ENCODE measurements around the gene FABP6.

The FABP6 gene

DNA sequence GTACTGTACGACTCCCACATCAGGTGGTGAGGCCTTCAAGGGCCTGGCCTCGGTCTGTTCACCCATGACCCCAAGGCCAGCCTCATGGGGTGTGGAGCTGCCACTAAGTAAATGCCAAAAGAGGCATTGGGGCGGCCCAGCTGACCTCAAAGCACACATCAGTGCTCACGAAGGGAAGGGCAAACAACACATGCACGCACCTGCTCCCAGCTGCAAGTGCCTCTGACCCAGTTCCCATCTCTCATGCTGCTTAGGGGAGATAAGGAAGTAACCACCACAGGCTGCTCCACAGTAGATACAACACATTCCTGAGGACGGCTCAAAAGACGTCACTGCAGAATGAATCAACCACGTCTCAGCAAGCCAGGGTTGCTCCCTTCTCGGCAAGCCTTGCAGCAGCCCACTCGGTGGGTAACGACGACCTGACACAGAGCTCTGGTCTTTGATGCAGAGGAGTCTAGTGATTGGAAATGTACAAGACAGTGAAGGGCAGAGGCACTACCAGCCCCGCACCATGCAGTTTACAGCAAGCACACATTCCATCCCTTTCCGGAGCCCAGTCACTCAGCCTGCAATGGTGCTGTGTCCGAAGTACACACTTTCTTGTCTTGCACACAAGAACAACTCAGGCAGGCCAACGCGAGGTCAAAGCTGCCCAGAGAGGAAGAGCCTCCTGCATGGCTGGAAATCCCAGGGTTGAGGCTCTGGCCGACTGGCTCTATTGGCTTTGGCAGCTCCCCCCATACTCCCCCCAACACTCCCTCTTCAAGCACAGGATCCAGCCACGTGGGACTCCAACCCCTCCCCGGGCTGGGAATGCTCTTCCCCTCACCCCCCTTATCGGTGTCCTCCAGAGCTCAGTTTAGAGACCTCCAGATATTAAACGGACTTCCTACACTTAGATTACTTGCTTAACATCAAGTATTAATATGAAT, 31.8 kb downstream of the FABP6 start:
- DNase-seq (ENCODE audit: low read depth in 1 of 2, low spot score in 1 of 2): no peak

DNA sequence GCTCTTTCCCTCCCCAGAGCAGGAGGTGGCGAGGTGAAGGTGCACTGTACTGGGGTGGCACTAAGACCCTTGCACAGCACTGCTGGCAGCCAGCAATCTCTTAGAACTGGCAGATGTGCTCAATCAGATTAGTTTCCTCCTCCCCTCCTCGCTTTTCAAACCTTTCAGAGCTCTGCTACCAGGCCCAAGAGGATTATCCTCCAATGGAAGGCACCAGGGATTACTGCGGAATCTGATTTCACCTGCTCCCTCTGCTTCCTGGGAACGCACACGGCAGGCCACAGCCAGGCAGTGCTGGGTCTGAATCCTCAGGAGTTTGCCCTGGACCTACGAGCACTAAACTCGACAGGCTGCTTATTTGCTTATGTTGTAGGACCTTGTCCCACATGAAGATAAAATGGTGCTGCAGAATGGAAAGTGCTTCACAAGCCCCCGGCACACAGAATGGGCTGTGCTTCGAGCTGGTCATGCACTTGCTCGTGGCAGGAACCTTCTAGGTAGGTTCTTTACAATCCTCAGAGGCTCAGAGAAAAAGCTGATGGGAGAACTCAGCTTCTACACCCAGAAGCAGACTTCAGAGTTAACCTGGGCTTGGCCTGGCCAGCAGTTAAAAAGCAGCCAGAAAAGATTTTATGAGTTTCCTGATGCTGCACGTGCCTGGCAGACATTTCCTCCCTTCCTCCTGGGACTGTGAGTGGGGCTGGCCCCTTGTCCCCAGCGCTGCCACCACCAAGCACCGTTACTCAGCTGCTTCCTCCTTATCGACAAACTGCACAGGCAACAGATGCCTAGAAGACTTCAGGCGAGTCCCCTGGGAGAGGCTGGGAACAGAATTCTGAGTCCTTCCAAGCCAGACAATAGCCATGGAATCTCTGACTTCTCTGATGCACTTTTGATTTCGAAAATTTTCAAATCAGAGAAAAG, 33.1 kb downstream of the FABP6 start:
- DNase-seq (ENCODE audit: low read depth in 1 of 2, low spot score in 1 of 2): no peak

DNA sequence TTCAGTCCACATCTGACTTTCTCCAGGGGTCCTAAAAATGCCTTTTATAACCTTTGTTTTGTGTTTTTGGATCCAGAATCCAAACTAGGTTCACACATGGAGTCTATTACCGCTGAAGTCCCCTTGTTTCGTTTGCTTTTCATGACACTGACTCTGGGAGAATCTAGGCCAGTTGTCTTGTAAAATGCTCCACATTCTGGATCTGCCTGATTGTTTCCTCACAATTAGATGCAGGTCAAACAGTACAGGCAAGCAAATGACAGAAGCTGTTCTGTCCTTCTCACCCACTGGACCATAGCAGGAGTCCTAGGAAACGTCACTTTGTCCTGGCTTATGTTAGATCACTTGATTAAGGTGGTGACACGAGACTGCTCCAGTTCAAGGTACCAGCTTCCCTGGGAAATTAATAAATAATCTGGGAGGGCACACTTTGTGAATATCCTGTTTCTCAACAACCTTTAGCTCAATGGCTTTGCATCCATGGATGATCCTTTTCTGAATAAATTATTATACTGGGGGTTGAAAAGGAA, 34.1 kb downstream of the FABP6 start:
- no peak for DNase-seq (ENCODE audit: low read depth in 1 of 2, low spot score in 1 of 2)

DNA sequence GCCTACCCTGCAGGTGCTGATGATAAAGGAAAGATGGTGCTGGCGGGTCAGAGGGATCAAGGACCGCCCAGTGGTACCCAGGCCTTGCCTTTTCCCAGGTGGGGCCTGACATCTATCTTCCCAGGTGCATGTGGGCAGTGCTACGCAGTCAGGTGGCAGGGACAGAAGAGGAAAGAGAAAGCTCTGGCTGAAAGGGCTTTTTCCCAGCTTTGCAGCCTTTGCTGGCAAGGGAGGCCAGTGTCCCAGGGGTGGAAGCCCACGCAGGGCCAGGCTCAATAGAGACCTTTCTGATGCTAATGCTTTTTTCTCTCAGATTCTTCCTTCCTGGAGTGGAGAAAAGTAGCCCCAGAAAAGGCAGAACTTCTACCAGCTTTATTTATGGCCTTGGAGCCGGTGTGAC, 36.7 kb downstream of the FABP6 start:
- DNase-seq (ENCODE audit: low read depth in 1 of 2, low spot score in 1 of 2): no peak

DNA sequence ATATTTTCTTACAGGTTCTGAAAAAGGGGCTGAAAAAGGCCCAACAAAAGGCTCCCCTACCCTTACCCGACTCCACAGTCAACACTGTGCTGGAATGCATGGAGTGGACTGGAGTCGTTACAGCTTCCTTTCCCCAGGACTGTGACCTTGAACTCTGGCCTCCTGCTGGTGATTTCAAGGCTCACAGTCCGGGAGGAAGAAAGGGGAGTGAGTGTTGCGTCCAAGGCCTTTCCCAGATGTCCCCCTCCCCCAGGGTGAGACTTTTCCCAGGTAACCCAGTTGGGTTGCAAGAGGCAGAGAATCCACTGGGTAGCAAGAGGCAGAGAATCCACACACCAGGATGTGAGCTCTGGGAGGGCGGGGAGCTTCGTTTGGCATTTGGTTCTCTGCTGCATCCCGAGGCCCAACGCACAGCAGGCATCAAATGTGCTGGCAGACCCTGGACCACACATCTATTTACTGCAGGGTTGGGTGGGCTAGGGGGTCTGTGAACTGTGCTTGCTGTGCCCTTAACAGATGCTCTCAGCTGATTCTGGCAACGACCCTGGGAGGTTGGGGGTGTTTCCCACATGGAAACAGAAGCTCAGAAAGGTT, 37.5 kb downstream of the FABP6 start:
- DNase-seq (ENCODE audit: low read depth in 1 of 2, low spot score in 1 of 2): no peak

DNA sequence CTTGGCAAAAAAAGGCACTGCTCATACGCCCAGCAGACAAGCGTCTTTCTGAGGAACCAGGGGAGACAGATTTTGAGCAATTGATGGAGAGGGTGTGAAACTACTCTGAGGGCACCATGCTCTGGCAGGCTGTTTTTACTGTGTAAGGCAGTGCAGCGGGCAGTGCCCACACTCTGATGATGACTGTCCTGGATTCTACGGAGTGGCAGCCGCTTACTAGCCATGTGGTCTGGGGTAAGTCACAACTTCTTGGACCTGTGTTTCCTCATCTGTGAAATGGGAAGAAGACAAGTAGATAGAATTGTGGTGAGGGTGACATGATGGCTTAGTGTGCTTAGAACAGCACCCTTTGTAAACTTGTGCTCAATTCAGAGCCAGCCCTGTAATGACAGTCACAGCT, 38.8 kb downstream of the FABP6 start:
- no peak for DNase-seq (ENCODE audit: low read depth in 1 of 2, low spot score in 1 of 2)

DNA sequence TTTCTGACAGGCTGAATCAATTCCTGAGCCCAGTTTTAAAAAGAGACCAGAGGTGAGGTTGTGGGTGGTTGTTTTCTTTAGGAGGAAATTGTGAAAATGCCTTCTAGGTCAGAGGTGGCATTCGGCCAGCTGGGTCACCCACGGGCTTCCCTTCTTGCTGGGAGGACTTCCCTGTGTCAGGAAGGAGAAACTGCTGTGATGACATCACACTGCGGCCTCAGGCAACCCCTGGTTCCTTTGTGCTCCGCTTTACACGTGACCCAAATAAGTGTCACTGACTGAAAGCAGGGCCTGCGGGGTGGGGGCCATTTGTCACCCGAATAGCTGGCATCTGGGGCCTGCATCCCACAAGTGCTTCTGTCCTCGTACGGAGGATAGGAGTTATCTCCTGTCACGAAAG, 39.7 kb downstream of the FABP6 start:
- no peak for DNase-seq (ENCODE audit: low read depth in 1 of 2, low spot score in 1 of 2)

DNA sequence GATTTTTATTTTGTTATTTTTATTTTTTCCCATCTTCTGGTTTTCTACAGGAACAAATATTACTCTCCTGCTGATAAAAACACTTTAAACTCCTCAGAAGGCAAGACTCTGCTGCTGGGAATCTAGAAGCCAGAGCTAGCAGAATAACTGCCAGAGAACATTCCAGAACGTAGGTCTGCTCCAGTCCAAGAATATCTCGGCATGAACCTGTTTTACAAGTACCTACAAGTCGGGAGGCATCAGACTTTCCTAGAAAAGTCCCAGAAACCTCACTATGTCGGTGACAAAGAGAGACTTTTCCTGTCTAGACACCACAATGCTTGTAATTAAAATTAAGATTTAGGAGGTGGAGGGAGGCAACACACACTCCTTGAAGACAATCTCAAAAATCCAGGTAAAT, 41.4 kb downstream of the FABP6 start:
- DNase-seq (ENCODE audit: low read depth in 1 of 2, low spot score in 1 of 2): no peak

DNA sequence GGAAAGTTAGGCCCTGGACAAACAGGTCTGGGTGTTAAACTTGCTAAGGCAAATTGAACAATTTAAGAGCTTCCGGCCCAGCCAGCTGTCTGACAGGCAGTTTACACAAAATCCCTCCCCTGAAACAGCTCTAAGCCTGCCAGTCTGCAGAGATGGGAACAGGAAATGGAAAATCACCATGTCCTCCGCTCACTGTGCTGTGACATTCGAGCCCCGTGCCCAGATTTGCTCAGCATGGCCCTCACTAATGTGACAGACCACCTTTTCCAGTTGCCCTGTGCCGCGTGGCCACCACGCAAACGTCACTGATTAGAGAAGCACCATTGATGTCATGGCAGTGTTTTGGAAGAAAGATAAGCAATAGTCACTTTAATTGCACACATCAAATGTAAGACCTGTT, 42.1 kb downstream of the FABP6 start:
- no peak for DNase-seq (ENCODE audit: low read depth in 1 of 2, low spot score in 1 of 2)

DNA sequence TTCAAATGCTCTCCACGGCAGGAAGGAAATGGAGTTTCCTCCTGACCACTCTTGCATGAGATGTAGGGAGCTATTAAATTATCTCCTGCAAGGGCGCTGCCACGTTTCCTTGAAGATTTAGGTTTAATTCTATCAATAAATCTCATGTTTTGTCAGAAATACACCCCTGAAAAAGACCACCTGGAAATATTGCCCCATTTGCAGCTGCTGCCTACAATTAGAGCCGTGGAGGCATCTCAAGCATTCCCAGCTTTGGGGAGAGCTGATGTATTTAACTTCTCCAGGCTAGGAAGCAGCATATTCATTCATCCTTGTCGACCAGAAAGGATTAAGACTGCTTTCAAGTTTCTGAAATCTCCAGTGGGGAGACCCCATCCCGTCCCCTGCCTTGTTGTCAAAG, 42.5 kb downstream of the FABP6 start:
- DNase-seq (ENCODE audit: low read depth in 1 of 2, low spot score in 1 of 2): no peak

DNA sequence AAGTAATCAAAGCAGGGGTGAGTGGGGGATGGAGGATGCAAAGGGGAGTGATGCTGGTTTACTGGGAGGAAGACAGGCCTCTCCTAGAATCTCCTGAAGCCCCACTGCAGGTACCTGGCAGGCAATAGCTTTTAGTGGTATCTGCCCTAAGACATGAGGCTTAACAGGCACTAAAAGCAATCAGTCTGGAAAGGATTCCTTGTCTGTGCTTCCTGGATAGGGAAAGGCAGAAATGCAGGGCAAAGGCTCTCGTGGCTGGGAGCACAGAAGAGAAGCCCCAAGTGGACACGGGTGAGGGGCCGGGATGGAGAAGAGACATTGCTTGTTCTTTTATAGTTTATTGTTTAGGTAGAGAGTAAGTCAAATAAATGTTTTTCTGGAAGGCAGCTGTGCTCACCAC, 43.0 kb downstream of the FABP6 start:
- DNase-seq (ENCODE audit: low read depth in 1 of 2, low spot score in 1 of 2): no peak

DNA sequence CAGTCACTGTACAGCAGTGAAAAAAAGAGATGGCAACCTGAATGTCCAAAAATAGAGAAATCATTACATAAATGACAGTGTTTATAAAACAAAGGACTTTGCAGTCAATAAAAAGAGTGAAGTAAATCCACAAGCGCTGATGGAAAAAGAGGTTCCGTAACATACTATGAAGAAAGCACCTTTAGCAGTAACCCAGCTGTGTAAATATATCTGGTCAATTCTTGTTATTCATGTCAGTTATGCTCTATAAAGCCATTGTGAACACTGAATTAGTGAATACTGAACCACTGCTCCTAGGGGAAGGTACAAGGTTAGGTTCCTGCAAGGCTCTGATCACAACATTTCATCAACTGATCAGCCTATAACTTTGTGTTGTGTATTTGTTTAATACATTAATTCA, 43.6 kb downstream of the FABP6 start:
- no peak for DNase-seq (ENCODE audit: low read depth in 1 of 2, low spot score in 1 of 2)

DNA sequence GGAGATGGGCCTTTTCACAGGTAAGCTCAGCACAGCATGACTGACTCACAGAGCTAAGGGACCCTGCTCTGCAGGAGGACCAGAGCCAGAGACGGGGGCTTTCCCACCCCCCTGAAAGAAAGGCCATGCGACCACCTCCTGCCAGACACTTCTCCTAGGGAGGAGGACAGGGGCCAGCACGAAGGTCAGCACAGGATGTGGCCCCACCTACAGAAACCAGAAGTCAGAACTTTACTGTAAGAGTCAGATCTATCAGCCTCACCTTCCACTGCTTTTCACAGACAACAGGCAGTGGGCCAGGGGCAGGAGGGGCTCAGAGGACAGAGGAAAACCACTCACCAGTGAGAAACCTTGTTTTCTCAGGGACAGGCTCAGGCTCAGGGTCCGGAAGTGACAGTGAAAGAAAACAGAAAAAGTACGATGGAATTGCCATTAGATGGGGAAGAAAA, 45.2 kb downstream of the FABP6 start:
- DNase-seq (ENCODE audit: low read depth in 1 of 2, low spot score in 1 of 2): no peak

DNA sequence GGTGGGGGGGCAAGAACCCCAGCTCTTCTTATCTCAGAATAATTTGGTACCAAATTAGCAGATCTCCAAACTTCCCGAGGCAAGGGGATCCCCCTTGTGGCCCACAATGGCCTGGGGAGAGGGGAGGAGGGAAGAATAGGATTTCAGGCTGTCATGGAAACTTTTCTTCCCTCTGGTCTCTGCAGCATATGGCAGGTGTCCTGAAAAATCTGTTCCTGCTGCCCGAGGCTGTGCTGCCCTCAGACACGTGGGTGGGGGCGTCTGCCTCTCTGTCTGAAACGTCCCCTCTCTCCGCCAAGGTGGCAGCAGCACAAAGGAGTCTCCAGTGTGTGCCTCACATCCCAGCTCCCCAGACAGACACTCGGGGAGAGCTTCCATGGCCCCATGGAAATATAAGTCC, 49.0 kb downstream of the FABP6 start:
- no peak for DNase-seq (ENCODE audit: low read depth in 1 of 2, low spot score in 1 of 2)

DNA sequence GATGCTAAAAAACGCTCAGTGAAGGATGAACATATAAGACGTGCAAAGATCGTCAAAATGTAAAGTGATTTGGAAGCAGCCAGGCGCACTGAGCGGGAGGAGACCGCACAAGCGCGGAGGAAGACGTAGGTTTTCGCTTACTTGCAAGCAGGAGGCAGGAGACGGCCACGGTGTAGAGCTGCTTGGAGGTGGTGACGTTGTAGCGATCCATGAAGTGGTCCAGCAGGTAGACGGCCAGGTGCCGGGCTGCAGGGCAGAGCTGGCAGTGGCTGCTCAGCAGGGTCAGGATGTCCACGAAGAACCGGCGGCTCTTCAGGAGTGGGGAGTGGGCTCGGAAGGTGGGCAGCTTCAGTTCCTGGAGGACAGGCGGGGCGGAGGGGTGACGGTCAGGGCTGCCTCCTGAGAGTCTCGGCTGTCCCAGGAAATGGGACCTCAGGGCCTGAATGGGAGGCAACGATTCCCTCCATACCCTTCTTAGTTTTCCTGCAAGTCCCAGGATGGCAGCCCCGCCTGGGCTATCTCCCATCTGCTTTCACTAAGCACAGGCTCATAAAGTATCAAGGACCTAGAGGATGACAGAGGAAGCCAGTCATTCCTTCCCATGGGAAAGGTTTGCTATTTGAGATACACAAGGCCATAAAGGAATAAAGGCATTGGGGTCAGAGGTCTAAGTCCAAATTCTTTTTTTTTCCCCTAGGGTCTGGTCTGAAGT, 51.2 kb downstream of the FABP6 start:
- no peak for DNase-seq (ENCODE audit: low read depth in 1 of 2, low spot score in 1 of 2)

DNA sequence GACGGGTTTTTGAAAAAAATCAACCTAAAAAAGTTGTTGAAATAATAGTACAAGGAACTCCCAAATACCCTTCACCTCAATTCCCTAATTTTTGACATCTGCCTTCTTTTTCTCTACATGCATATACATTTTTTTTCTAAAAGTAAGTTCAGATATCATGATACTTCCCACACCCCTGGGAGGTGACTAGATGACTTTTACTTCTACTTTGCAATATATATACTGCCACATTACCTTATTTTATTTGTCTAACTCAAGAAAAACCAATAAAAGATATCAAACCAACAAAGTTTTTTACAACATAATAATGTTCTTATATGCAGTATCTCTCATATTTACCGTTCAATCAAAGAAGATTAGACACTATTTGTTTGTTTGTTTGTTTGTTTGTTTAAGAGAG, 52.0 kb downstream of the FABP6 start:
- DNase-seq (ENCODE audit: low read depth in 1 of 2, low spot score in 1 of 2): no peak

DNA sequence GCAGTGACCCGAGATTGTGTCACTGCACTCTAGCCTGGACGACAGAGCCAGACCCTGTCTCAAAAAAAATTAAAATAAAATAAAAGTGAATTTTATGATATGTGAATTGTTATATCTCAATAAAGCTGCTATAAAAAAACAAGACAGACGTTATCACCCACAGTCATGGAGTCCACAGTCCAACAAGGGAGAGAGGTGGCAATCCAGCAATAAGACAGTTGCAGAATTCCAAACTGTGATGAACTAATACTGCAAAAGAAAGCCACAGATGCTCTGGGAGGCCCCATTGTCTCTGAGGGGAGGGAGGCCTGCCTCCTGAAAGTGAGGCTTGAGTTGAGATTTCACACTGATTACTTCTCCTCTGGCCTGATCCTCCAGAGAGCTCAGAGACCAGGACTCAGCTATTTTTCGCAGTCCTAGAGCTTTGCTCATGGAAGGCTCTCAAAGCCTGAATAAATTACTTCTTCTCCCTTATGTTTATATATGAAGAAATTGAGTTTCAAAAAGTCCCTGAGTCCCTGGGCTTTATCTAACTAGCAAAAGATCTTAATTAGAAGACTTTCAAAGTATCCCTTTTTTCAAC, 55.1 kb downstream of the FABP6 start:
- DNase-seq (ENCODE audit: low read depth in 1 of 2, low spot score in 1 of 2): no peak

DNA sequence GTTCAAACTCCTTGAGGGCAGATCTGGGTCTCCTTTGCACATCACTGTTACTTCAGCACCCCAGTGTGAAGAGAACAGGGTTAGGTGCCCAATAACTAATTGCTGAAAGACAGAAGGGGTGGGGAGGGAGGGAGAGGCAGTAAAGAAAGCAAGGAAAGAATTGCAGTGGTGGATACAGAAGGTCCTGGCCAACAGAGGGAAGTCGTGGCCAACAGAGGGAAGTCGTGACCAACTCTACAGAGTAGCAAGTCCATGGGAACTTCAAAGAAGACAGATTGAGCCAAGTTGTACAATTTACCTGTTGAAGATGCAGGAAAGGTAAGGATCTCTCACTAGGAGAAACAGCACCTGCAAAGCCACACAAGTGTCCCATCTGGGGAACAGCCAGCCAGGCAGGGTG, 56.0 kb downstream of the FABP6 start:
- no peak for DNase-seq (ENCODE audit: low read depth in 1 of 2, low spot score in 1 of 2)

DNA sequence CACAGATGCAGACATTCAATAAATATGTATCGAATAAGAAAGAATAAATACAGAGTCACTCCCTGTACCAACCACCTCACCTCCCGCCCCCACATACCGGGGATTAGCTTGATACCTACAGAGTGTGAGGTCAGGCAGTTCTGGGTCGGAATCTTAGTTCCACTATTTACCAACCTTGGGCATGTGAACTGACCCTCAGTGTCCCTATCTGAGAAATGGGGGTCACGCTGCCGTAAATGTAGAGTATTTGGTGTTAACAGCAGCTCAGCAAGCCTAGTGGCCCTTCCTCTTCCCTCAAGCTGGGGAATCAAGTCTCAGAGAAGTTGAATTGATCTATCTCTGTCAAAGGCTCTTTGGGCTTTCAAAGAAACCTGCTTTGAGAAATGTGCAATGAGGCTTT, 57.6 kb downstream of the FABP6 start:
- no peak for DNase-seq (ENCODE audit: low read depth in 1 of 2, low spot score in 1 of 2)

DNA sequence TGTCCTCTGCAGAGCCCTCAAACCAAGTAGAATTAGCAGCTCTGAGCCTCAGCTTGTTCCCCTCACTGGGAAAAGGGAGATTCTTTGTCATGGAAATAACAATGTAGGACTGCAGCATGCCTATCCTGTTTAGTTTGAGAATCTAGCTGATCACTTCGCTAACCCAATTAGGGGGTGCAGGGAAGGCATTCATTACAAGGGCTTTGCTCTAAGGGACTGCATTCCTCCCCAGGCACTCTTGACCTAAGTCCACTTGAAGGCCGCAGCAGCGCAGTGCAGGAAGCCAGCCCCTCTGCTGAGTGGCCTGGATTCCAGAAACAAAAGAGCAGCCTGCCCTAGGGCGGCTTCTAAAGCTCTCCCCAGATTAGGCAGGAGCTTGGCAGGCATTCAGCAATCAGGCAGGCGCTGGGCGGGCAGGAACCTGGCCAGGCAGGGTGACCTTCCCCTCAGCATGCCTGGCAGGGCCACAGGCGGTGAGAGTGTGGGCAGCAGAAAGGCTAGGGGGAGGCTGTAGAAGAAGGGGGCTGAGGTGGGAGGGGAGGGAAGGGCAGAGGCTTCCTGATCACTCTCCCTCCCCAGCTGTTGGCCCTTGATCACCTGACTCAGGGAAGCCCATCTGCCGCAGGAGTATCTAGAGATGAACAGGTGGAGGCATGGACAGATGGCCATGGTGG, 58.2 kb downstream of the FABP6 start:
- no peak for DNase-seq (ENCODE audit: low read depth in 1 of 2, low spot score in 1 of 2)
